GM23338 (cell line): ENCODE measurements around the gene GJA1. TPM values are rescaled to one million over a fixed set of nuclear protein-coding genes. Genes with fewer than 3 reads are reported as not detected.

ENCODE experiments used
- ATAC-seq: fragments of 200-7000 bp; cut with Tn5 transposase; 3 replicates; pipeline ENCODE4 v1.9.1; 2020
- DNase-seq: peaks from one replicate; pipeline ENCODE4 v3.0.0-alpha.2; 2015; ENCODE audit warnings: low spot score
- H2AFZ ChIP-seq: fragments of 200-600 bp; sonication (generic); 2 replicates; pipeline ENCODE4 v1.8.0; 2016; ENCODE audit warnings: antibody characterized with exemption, mild to moderate bottlenecking, moderate library complexity
- H3F3A ChIP-seq: fragments of 200-600 bp; sonication (generic); replicated peaks from 2 replicates; pipeline ENCODE4 v1.8.0; 2017; ENCODE audit warnings: antibody characterized with exemption, mixed run types, low read depth
- H3K27ac ChIP-seq: fragments of 200-600 bp; sonication (generic); 2 replicates; pipeline ENCODE4 v1.6.1; 2016; ENCODE audit warnings: low read depth
- H3K27me3 ChIP-seq: fragments of 200-600 bp; sonication (generic); 2 replicates; pipeline ENCODE4 v1.8.0; 2016; ENCODE audit warnings: mild to moderate bottlenecking, mixed run types, moderate library complexity; ENCODE audit not compliant: insufficient read depth
- H3K36me3 ChIP-seq: fragments of 200-600 bp; sonication (generic); 2 replicates; pipeline ENCODE4 v1.8.0; 2016; ENCODE audit warnings: mild to moderate bottlenecking; ENCODE audit not compliant: insufficient read depth
- H3K4me1 ChIP-seq: fragments of 200-600 bp; sonication (generic); 2 replicates; pipeline ENCODE4 v1.8.0; 2016; ENCODE audit warnings: mild to moderate bottlenecking, moderate library complexity; ENCODE audit not compliant: insufficient read depth
- H3K4me2 ChIP-seq: fragments of 200-600 bp; sonication (generic); 2 replicates; pipeline ENCODE4 v1.7.1; 2017; ENCODE audit warnings: mixed run types
- H3K4me3 ChIP-seq: fragments of 200-600 bp; sonication (generic); 2 replicates; pipeline ENCODE4 v1.6.1; 2016; ENCODE audit warnings: mixed run types
- H3K79me2 ChIP-seq: fragments of 200-600 bp; sonication (generic); replicated peaks from 2 replicates; pipeline ENCODE4 v1.8.0; 2017; ENCODE audit warnings: mild to moderate bottlenecking; ENCODE audit not compliant: insufficient read depth
- H3K9me2 ChIP-seq: fragments of 200-600 bp; sonication (generic); 2 replicates; pipeline ENCODE4 v1.8.0; 2017; ENCODE audit not compliant: insufficient read depth
- H4K20me1 ChIP-seq: fragments of 200-600 bp; sonication (generic); replicated peaks from 2 replicates; pipeline ENCODE4 v1.8.0; 2017; ENCODE audit warnings: mild to moderate bottlenecking; ENCODE audit not compliant: insufficient read depth
- H3K27ac Mint-ChIP-seq: 2 replicates; pipeline ENCODE4 v1.8.0; 2020; ENCODE audit warnings: inconsistent platforms, mild to moderate bottlenecking, moderate library complexity, mixed read lengths
- H3K27me3 Mint-ChIP-seq: 3 replicates; pipeline ENCODE4 v1.8.0; 2022; ENCODE audit warnings: low read depth, mild to moderate bottlenecking, moderate library complexity, mixed read lengths, inconsistent platforms; ENCODE audit not compliant: insufficient read depth, poor library complexity
- H3K36me3 Mint-ChIP-seq: 3 replicates; pipeline ENCODE4 v1.8.0; 2021; ENCODE audit warnings: low read depth, mild to moderate bottlenecking, inconsistent platforms, moderate library complexity, mixed read lengths
- H3K4me1 Mint-ChIP-seq: 3 replicates; pipeline ENCODE4 v1.8.0; 2020; ENCODE audit warnings: mild to moderate bottlenecking, inconsistent platforms, mixed read lengths
- H3K4me3 Mint-ChIP-seq: 3 replicates; pipeline ENCODE4 v1.8.0; 2021; ENCODE audit warnings: moderate library complexity, mild to moderate bottlenecking, inconsistent platforms, mixed read lengths
- H3K9me3 Mint-ChIP-seq: 3 replicates; pipeline ENCODE4 v1.8.0; 2020; ENCODE audit warnings: moderate library complexity, mild to moderate bottlenecking, inconsistent platforms, mixed read lengths
- CREB1 ChIP-seq: fragments of 250-450 bp; sonication (Bioruptor Pico); IDR thresholded peaks from 2 replicates; pipeline ENCODE4 v1.5.0; 2020; ENCODE audit warnings: low read depth, mild to moderate bottlenecking, moderate library complexity
- CTCF ChIP-seq, 2 experiments: fragments of 200-600 bp in 1 of 2; sonication (generic) in 1 of 2; conservative IDR thresholded peaks; 2 replicates each; pipeline versions ENCODE4 v1.5.1 to v1.6.1; 2016 to 2017; ENCODE audit warnings: antibody characterized with exemption in 2 of 2, low read depth in 2 of 2, mild to moderate bottlenecking in 2 of 2, moderate library complexity in 1 of 2
- ETS1 ChIP-seq: IDR thresholded peaks from 2 replicates; pipeline ENCODE4 v1.6.1; 2016; ENCODE audit warnings: antibody characterized with exemption
- EZH2 ChIP-seq: fragments of 200-600 bp; sonication (generic); IDR thresholded peaks from one replicate; pipeline ENCODE4 v1.8.0; 2017; ENCODE audit warnings: antibody characterized with exemption, mild to moderate bottlenecking, low read depth; ENCODE audit not compliant: unreplicated experiment
- EZH2phosphoT487 ChIP-seq: fragments of 200-600 bp; sonication (generic); IDR thresholded peaks from one replicate; pipeline ENCODE4 v1.8.1; 2018; ENCODE audit warnings: antibody characterized with exemption; ENCODE audit not compliant: unreplicated experiment
- JUNB ChIP-seq: IDR thresholded peaks from one replicate; pipeline ENCODE4 v1.6.1; 2016; ENCODE audit warnings: antibody characterized with exemption; ENCODE audit not compliant: unreplicated experiment
- NANOG ChIP-seq: IDR thresholded peaks from 2 replicates; pipeline ENCODE4 v1.6.1; 2016; ENCODE audit warnings: antibody characterized with exemption, borderline replicate concordance
- POLR2AphosphoS5 ChIP-seq: IDR thresholded peaks from 2 replicates; pipeline ENCODE4 v1.6.1; 2016; ENCODE audit warnings: antibody characterized with exemption, low read depth
- REST ChIP-seq: IDR thresholded peaks from one replicate; pipeline ENCODE4 v1.6.1; 2018; ENCODE audit warnings: antibody characterized with exemption; ENCODE audit not compliant: unreplicated experiment
- STAT1 ChIP-seq: IDR thresholded peaks from one replicate; pipeline ENCODE4 v1.6.1; 2016; ENCODE audit warnings: antibody characterized with exemption; ENCODE audit not compliant: unreplicated experiment
- ZNF114 ChIP-seq: fragments of 250-450 bp; sonication (Bioruptor Pico); IDR thresholded peaks from 2 replicates; pipeline ENCODE4 v1.5.0; 2020; ENCODE audit warnings: mild to moderate bottlenecking, moderate library complexity
- ZNF331 ChIP-seq: fragments of 250-450 bp; sonication (Bioruptor Pico); IDR thresholded peaks from 2 replicates; pipeline ENCODE4 v1.5.0; 2020; ENCODE audit warnings: low read depth, mild to moderate bottlenecking, moderate library complexity
- ZNF462 ChIP-seq: fragments of 250-450 bp; sonication (Bioruptor Pico); IDR thresholded peaks from 2 replicates; pipeline ENCODE4 v1.5.0; 2020; ENCODE audit warnings: mild to moderate bottlenecking, moderate library complexity
- polyA plus RNA-seq: library from polyadenylated mRNA; unstranded; fragments of >200 nt; fragmentation: Nextera tagmentation; extraction: Ambion mirVana; gene quantifications from 2 replicates; pipeline ENCODE4 v1.2.1, GENCODE V29; 2016
- total RNA-seq: library from RNA; depleted of rRNA; stranded (reverse); fragments of >200 nt; shearing (Covaris generic); gene quantifications from 2 replicates; pipeline ENCODE4 v1.2.3, GENCODE V29; 2014

GJA1 gene
- total and polyA plus RNA-seq, 2 experiments from 2014 or later, result 262 to 609 TPM

- Mint-ChIP-seq H3K36me3 (no peaks in the 10 kb centered on the region), H3K27me3 (no peaks in the 10 kb centered on the region), H3K4me3 (no peak overlapping the region), H3K4me1 (no peaks in the 10 kb centered on the region), H3K27ac (no peak overlapping the region), H3K9me3 (no peaks in the 10 kb centered on the region)
- no peak overlapping the region for H3K27ac ChIP-seq
- DNase-seq (no peak), ATAC-seq (no peak)
- H3K27me3 ChIP-seq, result no peaks in the 10 kb centered on the region
- H3K4me3 ChIP-seq, result no peak overlapping the region
- TF ChIP-seq JUNB (no peak), ZNF462 (CRISPR knock-in tag) (no peak), EZH2phosphoT487 (no peak), STAT1 (no peak), ETS1 (no peak), CTCF (conservative IDR thresholded peaks at IDR 0.05; ENCODE audit: low read depth in 2 of 2) (no peak), ZNF114 (CRISPR knock-in tag) (no peak), REST (no peak), NANOG (no peak), EZH2 (no peak), CREB1 (no peak), ZNF331 (CRISPR knock-in tag) (no peak), POLR2AphosphoS5 (no peak)
- H2AFZ ChIP-seq, result no peak overlapping the region
- H3K4me1 ChIP-seq, result no peaks in the 10 kb centered on the region
- no peaks in the 10 kb centered on the region for H3K9me2 ChIP-seq
- no peaks in the 10 kb centered on the region for H3K79me2 ChIP-seq
- no peaks in the 10 kb centered on the region for H4K20me1 ChIP-seq
- no peak overlapping the region for H3K4me2 ChIP-seq
- no peaks in the 10 kb centered on the region for H3K36me3 ChIP-seq
- H3F3A ChIP-seq, result no peaks in the 10 kb centered on the region
These were observed 62.5 kb downstream of the GJA1 start for GRCh38 chr6:121497970-121498375.
